NT2/D1 (cell line): ENCODE results near the gene MAP7D3.

Experiments
- DNase-seq: peaks from one replicate; pipeline ENCODE4 v3.0.0-alpha.2; 2011; ENCODE audit warnings: low read depth, low spot score
- H3K27me3 ChIP-seq: 2 replicates; pipeline ENCODE4 v1.6.0; 2011; ENCODE audit warnings: mild to moderate bottlenecking; ENCODE audit not compliant: insufficient read length, insufficient read depth
- H3K36me3 ChIP-seq: 2 replicates; pipeline ENCODE4 v1.6.1; 2011; ENCODE audit warnings: mild to moderate bottlenecking, low read length, mixed read lengths; ENCODE audit not compliant: insufficient read depth, insufficient read length
- H3K4me1 ChIP-seq: 2 replicates; pipeline ENCODE4 v1.5.1; 2011; ENCODE audit not compliant: insufficient read depth, insufficient read length
- H3K4me3 ChIP-seq: 2 replicates; pipeline ENCODE4 v1.5.1; 2011; ENCODE audit warnings: low read depth; ENCODE audit not compliant: insufficient read length
- H3K9ac ChIP-seq: 2 replicates; pipeline ENCODE4 v1.6.0; 2011; ENCODE audit warnings: low read depth; ENCODE audit not compliant: insufficient read length
- H3K9me3 ChIP-seq: 2 replicates; pipeline ENCODE4 v1.5.1; 2011; ENCODE audit warnings: mild to moderate bottlenecking, low read length; ENCODE audit not compliant: insufficient read depth
- SUZ12 ChIP-seq: IDR thresholded peaks from 2 replicates; pipeline ENCODE4 v1.6.1; 2011; ENCODE audit not compliant: insufficient read length, insufficient read depth; ENCODE audit errors: extremely low read depth
- YY1 ChIP-seq: IDR thresholded peaks from 2 replicates; pipeline ENCODE4 v1.6.1; 2011; ENCODE audit not compliant: insufficient read length, insufficient read depth
- ZNF274 ChIP-seq: IDR thresholded peaks from 2 replicates; pipeline ENCODE4 v1.6.1; 2011; ENCODE audit warnings: mild to moderate bottlenecking, low read depth, low read length

Gene MAP7D3

GRCh38 chrX:136272325-136272724, 21.1 kb upstream of the MAP7D3 start:
- no peaks in the 10 kb centered on the region for H3K9me3 ChIP-seq
- H3K36me3 ChIP-seq, result no peaks in the 10 kb centered on the region
- no peak for DNase-seq
- TF ChIP-seq SUZ12 (no peak), YY1 (no peak), ZNF274 (no peak)
- H3K4me1 ChIP-seq, result no peaks in the 10 kb centered on the region
- H3K27me3 ChIP-seq, result no peaks in the 10 kb centered on the region
- H3K4me3 ChIP-seq, result no peak overlapping the region
- no peak overlapping the region for H3K9ac ChIP-seq

- no peaks in the 10 kb centered on the region for H3K9me3 ChIP-seq
These were observed 20.1 kb upstream of the MAP7D3 start for GRCh38 chrX:136271300-136271699.

GRCh38 chrX:136269921-136270320, 18.7 kb upstream of the MAP7D3 start:
- no peak for TF ChIP-seq ZNF274
- TF ChIP-seq YY1, result no peak
- TF ChIP-seq SUZ12, result no peak
- H3K9ac ChIP-seq, result no peak overlapping the region
- H3K4me3 ChIP-seq, result no peak overlapping the region
- no peaks in the 10 kb centered on the region for H3K27me3 ChIP-seq
- H3K4me1 ChIP-seq, result no peaks in the 10 kb centered on the region
- H3K36me3 ChIP-seq, result no peaks in the 10 kb centered on the region
- no peak for DNase-seq
- H3K9me3 ChIP-seq, result no peaks in the 10 kb centered on the region

More at GRCh38 chrX:136271300-136271699, 20.1 kb upstream of the MAP7D3 start:
- no peak overlapping the region for H3K9ac ChIP-seq
- no peaks in the 10 kb centered on the region for H3K36me3 ChIP-seq
- DNase-seq, result no peak
- H3K27me3 ChIP-seq, result no peaks in the 10 kb centered on the region
- no peak overlapping the region for H3K4me3 ChIP-seq
- H3K4me1 ChIP-seq, result no peaks in the 10 kb centered on the region
- TF ChIP-seq SUZ12 (no peak), YY1 (no peak), ZNF274 (no peak)

- Histone ChIP-seq H3K9ac (no peak overlapping the region), H3K9me3 (no peaks in the 10 kb centered on the region), H3K27me3 (no peaks in the 10 kb centered on the region), H3K36me3 (no peaks in the 10 kb centered on the region), H3K4me3 (no peak overlapping the region), H3K4me1 (no peaks in the 10 kb centered on the region)
- DNase-seq, result no peak
- TF ChIP-seq ZNF274 (no peak), SUZ12 (no peak), YY1 (no peak)
These were observed 17.1 kb upstream of the MAP7D3 start for GRCh38 chrX:136268051-136269048.

- TF ChIP-seq SUZ12, result no peak
- TF ChIP-seq YY1, result no peak
- no peak for TF ChIP-seq ZNF274
- no peak for DNase-seq
- Histone ChIP-seq H3K27me3 (no peaks in the 10 kb centered on the region), H3K9me3 (no peaks in the 10 kb centered on the region), H3K4me3 (no peak overlapping the region), H3K4me1 (no peaks in the 10 kb centered on the region), H3K36me3 (no peaks in the 10 kb centered on the region), H3K9ac (no peak overlapping the region)
These were observed 15.6 kb upstream of the MAP7D3 start for GRCh38 chrX:136266828-136267227.

GRCh38 chrX:136262812-136263315, 11.7 kb upstream of the MAP7D3 start:
- Histone ChIP-seq H3K9me3 (no peaks in the 10 kb centered on the region), H3K4me1 (no peaks in the 10 kb centered on the region), H3K36me3 (no peaks in the 10 kb centered on the region), H3K4me3 (no peak overlapping the region), H3K9ac (no peak overlapping the region), H3K27me3 (no peaks in the 10 kb centered on the region)
- TF ChIP-seq YY1 (no peak), ZNF274 (no peak), SUZ12 (no peak)
- no peak for DNase-seq

- no peaks in the 10 kb centered on the region for H3K36me3 ChIP-seq
- DNase-seq, result no peak
- no peak overlapping the region for H3K4me3 ChIP-seq
- no peak overlapping the region for H3K9ac ChIP-seq
- H3K9me3 ChIP-seq, result no peaks in the 10 kb centered on the region
- H3K27me3 ChIP-seq, result no peaks in the 10 kb centered on the region
- TF ChIP-seq ZNF274 (no peak), YY1 (no peak), SUZ12 (no peak)
- H3K4me1 ChIP-seq, result no peaks in the 10 kb centered on the region
These were observed 11.0 kb upstream of the MAP7D3 start for GRCh38 chrX:136262243-136262642.
